GM10266 (cell line): ENCODE results near the gene BTF3.
A peak's percentile ranks its signal among the peaks of the same experiment; 100 is the strongest.

Experiments
- DNase-seq: peaks from one replicate; pipeline ENCODE4 v3.0.0; 2012; ENCODE audit errors: extremely low spot score
- CTCF ChIP-seq: IDR thresholded peaks from 2 replicates; pipeline ENCODE4 v1.5.1; 2012; ENCODE audit warnings: mild to moderate bottlenecking, low read depth; ENCODE audit not compliant: control insufficient read depth, insufficient read depth; ENCODE audit errors: missing control alignments

Gene BTF3

DNA sequence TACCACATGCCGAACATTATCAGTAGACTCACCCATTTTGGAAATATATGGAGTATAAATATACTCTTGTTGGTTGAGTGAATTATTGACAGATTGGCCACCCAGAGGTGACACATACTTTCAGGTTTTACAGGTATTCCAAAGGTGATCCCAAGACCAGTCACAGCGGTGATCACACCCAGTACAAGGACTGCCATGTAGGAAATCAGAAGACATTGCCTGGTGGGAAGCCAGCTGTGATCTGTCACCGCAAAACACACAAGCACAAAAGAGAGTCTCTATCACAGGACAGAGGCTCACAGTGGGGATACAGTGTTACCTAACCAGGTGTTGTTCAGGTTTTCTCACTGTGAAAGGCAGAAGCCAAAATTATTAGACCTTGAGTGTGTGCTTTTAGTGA, 15.8 kb downstream of the BTF3 start:
- TF ChIP-seq CTCF, result no peak
- no peak for DNase-seq

DNA sequence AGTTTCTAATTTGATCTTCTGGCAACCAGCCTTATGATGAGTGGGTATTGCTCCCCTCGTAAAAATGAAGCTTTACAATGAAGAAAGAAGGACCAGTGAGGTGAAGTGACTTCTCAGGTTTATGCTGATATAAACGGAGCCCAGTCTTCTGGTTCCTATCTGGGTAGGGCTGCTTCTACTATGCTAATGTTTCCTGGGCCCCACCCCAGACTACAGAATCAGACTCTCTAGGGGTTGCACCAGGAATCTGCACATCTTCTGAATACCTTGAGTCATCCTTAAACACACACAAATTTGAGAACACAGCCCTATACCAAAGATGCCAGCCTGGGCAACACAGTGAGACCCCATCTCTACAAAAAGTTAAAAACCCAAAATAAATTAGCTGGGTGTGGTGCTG, 16.2 kb downstream of the BTF3 start:
- DNase-seq, result no peak
- no peak for TF ChIP-seq CTCF

DNA sequence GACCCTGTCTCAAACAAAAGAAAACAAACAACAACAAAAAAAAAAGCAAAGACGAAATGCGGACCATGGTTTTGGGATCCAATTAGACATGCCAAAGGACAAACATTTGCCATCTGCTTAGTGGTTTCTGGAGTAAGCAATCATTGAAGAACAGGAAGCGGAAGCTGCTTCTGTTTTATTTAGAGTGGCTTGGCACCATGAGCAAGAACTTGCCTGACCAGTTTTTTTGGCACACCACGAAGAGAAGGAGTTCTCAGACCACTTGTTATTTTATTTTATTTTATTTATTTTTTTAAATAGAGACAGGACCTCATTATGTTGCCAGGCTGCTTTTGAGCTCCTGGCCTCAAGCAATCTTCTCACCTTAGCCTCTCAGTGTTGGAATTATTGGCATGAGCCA, 17.0 kb downstream of the BTF3 start:
- TF ChIP-seq CTCF, result no peak

DNA sequence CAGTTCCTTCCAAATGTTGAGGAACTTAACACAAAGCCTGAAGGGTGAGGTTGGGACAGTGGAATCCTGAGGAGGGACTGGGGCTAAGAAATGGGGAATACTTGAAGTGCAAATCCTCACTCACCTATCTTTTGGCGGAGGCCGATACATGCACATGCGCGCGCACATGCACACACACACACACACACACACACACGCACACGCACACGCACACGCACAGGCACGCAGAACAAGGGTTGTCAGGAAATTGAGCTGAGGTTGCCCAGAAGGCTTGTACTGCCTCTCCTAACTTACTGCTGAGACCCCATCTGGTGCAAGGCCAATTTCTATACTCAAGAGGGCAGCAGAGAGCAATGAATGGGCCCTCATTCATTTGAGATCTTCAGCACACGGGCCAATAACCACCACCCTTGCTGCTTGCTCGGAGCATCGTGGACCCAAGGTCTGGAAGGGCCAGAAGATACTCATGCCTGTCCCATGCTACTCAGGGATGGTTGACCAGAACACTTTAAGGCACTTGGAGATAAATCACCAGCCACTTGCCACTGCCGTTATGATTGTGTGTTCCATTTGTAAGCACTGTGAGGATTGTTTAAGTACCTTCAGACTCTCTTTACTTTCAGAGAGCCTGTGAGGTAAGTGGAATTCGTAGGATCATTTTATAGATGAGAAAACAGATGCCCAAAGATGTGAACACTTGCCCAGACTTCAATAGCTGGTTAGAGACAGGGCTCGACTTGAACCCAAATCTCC, 21.5 kb downstream of the BTF3 start:
- peak; percentile 87 for TF ChIP-seq CTCF
- DNase-seq, result peak; percentile 79

More for the DNA sequence above, 17.0 kb downstream of the BTF3 start:
- DNase-seq, result no peak

DNA sequence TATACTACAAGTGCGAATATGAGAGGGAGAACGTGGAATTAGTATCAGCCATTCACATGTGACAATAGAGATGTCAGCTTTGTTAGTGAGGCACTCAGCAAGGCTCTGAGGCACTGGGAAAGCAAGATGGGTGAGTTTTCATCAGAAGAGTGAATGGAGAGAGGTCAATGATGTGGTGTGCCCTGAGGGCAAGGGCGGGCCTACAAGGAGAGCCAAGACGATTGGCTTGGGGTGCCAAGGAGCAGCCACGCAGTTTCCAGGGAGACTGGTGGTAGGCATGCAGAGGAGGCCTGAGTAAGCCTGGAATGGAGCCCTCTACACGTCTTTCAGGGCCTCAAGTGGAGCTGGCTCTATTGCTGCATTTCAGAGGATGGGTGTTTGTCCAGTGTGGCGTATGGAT, 24.7 kb downstream of the BTF3 start:
- no peak for TF ChIP-seq CTCF
- no peak for DNase-seq

DNA sequence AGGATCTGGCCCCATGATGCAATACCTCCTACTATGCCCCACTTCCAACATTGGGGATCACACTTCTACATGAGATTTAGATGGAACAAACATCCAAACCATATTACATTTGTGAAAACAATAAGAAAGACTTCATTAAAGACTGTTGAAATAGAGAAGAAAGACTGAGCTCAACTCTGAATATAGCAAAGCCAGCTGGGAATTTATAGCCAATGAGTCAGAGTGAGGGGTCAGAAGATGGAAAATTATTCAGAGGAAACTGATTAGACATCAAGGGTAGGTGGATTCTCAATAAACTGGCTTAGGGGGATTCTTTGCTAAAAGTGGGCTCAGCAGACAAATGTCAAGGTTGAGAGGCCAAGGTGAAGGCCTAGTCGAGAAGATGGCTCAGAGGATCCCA, 25.6 kb downstream of the BTF3 start:
- TF ChIP-seq CTCF, result no peak

GRCh38 chr5:73525606-73526203, 27.5 kb downstream of the BTF3 start:
- TF ChIP-seq CTCF, result no peak
- no peak for DNase-seq

More for the DNA sequence above, 25.6 kb downstream of the BTF3 start:
- DNase-seq, result no peak
